NCI-H2171 (cell line): ENCODE measurements around the gene STARD7.
"Not testable (repeated sequence)": the region's sequence is repeated elsewhere in the genome, so short reads cannot be mapped to it uniquely, and the experiment has no call there.

ENCODE experiments used
- DNase-seq: peaks from one replicate; lab custom pipeline; 2025; lab: John Stamatoyannopoulos, UW

The STARD7 gene, protein sequence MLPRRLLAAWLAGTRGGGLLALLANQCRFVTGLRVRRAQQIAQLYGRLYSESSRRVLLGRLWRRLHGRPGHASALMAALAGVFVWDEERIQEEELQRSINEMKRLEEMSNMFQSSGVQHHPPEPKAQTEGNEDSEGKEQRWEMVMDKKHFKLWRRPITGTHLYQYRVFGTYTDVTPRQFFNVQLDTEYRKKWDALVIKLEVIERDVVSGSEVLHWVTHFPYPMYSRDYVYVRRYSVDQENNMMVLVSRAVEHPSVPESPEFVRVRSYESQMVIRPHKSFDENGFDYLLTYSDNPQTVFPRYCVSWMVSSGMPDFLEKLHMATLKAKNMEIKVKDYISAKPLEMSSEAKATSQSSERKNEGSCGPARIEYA

DNA sequence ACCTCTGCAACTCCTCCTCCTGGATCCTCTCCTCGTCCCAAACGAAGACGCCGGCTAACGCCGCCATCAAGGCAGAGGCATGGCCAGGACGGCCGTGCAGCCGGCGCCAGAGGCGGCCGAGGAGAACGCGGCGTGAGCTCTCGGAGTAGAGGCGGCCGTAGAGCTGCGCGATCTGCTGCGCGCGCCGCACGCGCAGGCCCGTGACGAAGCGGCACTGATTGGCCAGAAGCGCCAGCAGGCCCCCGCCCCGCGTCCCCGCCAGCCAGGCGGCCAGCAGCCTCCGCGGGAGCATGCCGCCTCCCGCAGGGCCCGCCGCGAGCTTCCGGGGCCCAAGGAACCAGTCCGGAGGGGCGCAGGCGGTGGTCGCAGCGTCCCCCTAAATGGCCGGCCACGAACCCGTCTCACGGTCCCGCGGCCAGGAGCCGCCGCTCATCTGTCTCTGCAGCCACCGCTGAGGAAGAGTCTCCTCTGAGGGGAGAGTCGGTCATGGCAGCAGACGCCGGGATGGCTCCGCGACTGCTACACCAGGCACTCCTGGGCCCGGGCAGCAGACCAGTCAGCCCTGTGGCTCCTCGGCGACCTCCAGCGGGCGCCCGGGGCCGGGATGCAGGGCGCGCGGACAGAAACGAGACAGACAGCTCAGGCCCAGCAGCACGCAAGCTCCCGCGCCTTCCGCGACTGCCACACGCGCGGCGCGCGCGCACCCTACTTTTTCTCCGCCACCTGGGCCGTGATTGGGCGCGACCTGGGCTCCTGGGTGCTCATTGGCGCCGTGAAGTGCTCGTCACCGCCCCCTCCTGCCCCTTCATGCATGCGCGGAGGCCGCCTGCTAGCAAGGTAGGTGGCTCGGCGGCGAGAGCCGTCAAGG, at the start of gene STARD7:
TSS of gene STARD7 (minus strand) at position 685 of the 868 bp plus-strand sequence. CDS start at position 292, 393 bp downstream.
- peak; percentile 97 for DNase-seq

DNA sequence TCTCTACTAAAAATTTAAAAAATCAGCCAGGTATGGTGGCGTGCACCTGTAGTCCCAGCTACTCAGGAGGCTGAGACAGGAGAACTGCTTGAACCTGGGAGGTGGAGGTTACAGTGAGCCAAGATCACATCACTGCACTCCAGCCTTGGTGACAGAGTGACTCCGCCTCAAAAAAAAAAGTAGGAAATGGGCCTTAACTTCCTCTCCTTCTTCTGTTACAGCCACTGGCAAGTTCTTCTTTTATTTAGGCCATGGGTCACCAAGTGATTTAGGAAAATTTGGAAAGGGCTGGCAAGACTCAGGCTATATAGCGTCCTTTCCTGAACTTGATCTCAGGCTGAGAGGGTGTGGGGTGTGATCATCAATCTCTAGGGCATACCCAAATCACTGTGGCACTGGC, 49.1 kb upstream of the STARD7 start:
- DNase-seq, result not testable (repeated sequence)

DNA sequence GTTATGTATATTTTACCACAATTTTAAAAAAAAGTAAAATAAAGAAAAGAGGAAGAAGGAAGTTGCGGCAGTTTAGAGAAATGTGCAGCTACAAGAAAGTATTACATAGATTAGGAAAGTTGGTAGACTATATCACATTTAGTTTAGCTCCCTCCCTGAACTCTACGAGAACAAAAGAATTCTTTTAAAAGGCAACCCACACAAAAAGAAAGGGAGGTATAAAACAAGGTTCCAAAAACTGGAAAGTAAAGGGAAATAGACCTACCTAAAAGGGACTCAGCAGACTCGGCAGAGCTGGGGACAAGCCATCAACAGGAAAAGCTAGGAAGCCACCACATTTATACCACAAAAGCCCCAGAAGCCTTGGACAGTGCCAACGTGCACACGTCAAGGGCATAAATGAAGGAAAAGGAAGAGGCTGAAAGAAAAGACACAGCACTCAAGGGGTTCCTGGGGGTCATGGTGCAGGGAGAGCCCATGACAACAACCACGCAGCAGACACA, 48.0 kb upstream of the STARD7 start:
- no peak for DNase-seq

DNA sequence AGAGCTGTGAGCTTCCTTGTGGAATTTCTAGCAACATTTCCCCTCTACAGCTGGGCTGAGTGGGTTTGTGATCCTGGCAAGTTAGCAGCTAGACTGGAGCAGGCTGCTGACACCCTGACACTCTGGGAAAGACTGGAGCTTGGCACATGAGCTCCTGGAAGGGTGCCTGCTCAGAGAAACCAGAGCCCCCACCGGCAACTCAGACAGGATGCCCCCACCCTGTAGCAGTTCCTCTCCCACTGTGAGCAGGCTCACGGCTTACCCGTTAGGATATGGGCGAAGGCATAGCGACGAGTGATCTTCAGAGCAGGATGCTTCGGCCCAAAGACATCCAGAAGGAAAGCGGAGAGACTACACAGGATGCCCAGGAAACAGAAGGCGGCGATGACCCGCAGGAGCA, 45.9 kb upstream of the STARD7 start:
- DNase-seq, result no peak

DNA sequence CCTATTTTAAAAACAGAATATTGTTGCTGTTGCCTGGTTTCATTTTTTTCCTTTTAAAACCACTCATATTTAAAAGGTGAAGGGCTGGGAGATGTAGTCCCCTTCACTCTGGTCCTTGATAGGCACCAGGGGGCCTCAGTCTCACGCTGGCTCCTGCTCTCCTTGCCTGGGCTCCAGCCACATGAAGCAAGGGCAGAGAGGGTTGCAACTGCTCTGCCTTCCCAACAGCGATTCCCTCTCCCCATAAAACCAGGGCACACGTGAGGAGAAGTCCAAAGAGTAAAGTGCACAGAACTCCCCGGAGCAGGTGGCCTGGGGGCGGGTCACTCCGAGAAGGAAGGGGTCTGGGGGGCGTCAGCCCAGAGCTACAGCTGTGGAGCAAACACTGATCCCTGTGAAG, 44.4 kb upstream of the STARD7 start:
- no peak for DNase-seq

DNA sequence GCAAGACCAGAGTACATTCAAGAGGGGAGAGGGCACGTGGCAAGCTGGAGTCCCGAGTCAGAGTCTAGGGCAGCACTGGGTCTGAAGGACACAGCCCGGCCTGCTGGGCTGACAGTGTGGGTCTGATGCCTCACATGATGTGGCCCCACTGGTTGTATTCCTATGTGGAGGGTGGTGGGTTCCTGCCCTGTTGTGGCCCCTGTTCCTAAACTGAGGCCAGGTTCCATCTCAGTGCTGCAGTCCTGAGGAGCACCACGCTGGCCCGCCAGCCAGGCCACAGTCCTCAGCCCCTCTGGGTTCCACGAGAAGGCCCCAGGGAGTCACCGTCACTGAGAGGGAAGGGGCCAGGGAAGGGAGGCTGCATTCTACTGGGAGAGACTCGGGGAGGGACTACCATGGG, 43.9 kb upstream of the STARD7 start:
- no peak for DNase-seq

DNA sequence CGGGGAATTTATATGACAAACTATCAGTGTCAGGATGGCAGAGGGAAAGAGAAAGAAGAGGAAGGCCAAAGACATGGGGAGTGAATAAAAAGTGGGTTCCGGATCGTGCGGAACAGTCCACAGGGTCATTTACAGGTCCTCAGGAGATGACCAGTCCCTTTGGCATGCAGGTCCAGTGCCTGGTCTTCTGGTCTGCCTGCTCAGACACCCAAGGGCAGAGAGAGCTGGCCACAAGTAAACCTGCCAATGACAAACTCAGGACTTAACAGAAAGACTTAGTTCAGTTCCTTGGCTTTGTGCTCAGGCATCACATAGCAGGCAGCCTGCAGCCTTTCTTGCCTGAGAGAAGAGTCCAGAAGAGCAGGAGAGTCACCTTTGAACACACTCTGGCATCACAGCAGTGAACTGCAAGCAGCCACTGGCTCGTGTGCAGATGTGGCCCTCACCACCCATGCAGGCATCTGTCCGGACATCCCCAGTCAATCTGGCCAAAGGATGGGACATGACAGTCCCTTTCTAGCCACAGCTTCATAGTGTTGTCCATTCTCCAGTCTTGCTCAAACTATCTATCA, 43.2 kb upstream of the STARD7 start:
- no peak for DNase-seq

DNA sequence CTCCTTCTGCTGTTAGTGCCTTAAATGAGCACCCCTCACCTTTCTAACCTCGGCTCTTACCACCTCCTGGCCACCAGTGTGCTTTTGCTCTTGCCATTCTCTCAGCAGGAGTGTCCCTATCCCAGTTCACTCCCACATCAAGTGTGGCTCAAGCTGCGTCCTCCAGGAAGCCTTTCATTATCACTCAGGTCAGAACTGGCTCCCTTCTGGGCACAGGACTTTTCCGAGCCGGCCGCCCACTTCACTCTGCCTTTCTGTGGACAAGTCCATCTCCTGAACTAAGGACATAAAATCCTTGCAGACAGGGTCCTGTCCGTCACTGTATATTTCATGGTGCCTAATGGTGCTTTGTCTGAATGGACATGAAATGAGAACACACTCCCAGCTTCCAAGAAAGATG, 41.6 kb upstream of the STARD7 start:
- DNase-seq, result no peak

DNA sequence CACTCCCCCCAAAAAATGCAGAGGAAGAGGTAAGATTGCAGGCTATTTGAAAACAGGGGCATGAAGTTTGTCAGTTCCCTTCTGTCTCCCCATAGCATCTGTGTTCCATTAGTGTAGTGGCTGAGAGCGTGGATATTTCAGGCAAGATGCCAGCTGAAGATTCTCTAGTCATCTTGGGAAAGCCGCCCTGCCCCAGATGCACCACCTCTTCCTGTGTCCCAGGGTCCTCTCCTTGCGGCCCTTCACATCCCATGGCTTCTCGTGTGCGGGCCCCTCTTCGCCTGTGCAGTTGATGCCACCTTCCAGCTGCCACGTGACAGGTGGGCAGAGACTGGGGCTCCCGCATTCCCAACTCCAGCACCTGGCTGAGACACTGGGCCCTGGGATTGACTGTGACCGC, 41.0 kb upstream of the STARD7 start:
- DNase-seq, result no peak

DNA sequence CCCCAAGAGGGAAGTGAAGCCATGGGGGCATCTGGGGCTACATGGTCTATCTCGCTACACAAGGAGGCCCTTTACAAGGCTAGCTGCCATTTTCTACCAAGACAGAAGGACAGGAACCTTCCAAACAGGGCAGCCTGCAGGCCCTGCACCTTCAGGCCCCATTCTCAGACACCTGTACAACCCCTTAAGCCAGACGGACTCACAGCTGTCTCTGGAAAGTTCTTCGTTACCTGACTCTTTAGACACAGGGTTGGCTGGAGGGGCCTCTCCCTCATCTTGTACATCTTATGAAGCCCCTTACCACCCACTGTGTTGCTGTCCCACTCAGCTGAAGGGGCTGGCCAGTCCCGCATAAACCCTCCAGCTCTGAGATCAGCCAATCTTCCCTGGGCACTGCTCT, 40.0 kb upstream of the STARD7 start:
- DNase-seq, result no peak

DNA sequence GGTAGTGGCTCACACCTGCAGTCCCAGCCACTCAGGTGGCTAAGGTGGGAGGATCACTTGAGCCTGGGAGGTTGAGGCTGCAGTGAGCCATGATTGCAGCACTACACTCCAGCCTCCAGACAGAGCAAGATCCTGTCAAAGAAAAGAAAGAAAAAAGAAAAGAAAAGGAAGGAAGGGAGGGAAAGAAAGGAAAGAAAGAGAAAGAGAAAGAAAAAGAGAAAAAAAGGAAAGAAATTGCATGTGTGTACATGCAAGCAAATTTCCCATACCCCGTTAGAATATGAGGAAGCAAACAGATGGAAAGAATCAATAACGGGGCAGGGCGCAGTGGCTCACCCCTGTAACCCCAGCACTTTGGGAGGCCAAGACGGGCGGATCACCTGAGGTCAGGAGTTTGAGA, 39.3 kb upstream of the STARD7 start:
- DNase-seq, result no peak

DNA sequence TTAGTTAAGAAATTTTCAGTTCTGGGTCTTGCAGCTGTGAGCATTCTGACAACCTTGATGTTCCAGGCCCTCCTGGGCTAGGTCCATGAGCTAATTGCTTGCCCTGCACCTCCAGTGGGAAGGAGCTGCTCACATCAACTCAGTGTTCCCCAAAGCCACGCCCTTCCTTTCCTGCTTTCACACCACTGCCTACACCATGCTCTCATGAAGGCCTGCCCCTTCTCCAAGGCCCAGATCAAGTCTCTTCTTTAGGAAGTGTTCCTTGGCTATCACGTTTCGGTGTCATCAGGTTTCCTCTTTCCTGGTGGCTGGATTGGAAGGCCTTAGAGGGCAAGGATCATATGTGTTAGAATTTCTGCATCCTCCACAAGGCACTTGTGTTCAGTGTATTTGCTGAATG, 38.4 kb upstream of the STARD7 start:
- no peak for DNase-seq

DNA sequence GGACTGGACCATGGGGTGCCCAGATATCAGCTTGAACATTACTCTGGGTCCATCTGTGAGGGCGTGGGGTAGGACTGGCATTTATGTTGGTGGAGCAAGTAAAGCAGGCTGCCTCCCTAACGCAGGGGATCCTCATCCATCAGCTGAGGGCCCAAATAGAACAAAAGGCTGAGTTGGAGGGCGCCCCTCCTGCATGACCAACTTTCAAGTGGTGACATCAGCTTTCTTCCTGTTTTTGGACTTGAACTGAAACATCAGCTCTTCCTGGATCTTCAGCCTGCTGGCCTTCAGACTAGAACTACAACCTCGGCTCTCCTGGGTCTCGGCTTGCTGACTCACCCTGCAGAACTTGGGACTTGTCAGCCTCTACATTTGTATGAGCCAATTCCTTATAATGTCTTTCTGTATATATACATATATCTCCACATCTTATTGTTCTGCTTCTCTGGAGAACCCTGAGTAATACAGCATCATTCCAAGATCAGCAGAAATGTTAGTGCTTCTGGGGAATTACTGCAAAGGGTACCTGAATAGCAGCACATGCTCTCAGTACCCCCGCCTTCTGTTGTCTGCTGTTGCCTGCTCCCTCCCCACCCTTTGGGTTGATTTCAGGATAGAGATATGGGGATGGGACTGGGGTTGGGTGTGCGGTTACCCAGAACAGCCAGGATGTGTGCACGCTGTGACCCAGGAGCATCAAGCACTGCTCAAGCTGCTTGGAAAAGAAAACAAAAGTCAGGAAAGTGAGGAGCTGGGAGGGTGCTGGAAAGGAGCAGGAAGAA, 37.2 kb upstream of the STARD7 start:
- no peak for DNase-seq

DNA sequence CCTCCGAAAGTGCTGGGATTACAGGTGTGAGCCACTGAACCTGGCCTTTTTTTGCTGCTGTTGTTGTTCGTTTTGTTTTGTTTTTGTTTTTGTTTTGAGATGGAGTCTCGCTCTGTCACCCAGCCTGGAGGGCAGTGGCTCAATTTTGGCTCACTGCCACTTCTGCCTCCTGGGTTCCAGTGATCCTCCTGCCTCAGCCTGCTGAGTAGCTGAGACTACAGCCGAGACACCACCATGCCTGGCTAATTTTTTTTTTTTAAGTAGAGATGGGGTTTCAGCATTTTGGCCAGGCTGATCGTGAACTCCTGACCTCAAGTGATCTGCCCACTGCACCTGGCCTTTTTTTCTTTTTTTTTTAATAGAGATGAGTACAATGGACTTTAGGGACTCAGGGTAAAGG, 35.2 kb upstream of the STARD7 start:
- DNase-seq, result no peak

DNA sequence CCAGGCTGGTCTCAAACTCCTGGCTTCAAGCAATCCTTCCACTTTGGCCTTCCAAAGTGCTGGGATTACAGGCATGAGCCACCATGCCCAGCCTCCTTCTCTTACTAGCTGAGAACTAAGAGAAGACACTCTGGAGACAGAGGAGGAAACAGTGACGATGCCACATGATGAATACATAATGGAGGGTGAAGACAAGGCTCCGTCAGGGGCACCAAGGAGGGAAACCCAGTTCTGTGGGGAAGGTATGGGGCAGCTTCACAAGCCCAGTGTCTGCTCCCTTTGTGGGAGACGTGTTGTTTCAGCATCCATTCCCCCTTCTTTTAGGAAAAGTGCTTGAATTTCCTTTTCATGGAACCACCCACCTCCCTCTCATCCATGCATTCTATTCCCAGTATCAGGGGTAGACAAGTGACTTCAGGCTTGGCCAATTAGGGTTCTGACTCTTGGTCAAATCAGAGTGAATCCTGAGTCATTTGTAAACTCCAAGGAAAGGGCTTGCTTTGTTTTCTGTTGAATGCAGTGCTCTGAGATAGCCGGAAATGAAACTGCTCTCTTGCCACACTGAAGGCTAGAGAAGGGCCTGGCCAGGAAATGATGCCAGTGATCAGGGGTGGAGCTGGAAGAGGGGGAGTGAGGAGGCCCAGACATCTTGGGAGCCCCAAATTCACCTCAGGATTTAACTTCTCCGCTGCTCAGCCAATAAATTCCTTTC, 33.4 kb upstream of the STARD7 start:
- DNase-seq, result no peak

DNA sequence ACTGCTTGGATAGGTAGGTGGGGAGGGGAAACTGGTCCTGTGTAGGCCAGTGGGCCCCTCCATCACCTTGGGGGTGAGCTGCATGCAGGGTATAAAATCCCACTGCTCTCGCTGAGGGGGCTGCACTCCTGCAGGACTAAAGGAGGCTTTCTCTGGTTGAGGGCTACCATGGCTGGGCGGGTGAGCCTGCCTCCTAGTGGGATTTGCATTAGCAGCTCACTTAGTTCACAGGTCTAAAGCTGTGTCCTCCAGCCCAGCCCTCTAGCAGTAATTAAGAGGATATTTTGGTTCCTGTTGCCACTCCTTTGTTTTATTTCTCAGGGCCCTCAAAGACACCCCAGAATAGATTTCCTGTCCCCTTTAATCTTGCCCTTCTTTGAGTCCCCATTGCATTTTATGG, 32.6 kb upstream of the STARD7 start:
- DNase-seq, result no peak

DNA sequence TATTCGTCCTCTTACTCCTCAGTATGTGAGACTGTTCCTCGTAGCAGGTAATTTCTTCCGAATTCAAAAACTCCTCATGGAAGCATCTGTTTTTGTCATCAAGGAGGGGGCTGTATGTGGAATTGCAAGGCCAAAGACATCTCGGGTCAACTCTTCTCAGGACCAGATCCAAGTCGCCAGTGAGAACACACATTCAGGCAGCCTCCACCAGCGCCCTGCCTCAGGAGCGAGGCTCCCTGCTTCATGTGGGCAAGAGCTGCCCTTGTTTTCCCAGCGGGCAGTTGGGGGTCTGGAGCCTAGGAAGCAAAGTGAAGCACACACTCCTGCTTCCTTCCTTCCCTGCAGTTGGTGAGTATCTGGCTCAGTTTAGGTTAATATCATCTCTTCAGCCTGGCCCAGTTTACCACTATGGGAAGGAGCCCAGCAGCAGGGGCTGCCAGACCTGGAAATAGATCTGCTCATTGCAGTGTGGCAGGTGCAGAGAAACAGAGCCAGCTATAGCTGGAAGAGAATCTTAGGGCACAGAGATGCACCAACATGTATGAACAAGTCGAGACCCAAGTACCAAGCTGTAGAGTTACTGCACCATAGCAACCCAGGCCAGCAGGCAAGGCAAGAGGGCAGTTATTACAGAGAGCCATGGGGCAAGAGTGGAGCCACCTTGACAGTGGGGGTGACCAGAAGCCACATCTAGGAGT, 31.9 kb upstream of the STARD7 start:
- peak; percentile 46 for DNase-seq

DNA sequence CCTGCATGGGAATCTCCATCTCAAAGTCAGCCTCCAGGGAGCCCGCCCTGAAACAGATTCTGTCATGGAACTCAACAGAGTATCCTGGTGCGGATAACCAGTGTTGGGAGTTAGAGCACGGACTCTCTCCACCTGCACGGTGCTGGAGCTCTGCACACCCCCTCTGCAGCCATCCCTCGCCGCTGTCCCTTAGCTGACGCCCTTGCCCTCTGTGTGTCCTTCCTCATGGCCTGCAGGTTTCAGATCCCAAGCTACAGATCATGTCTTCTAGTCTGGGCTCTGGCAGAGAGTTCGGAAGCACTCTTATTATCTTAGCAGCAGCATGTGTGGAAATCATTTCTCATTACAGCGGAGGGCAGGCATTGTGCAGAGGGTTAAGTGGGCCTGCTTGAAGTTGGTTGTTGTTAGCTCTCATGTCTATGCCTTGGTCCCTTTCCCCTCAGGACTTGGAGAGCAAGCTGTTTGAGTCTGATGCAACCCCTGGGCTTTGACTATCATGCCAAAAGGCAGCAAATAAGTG, 31.2 kb upstream of the STARD7 start:
- DNase-seq, result no peak

DNA sequence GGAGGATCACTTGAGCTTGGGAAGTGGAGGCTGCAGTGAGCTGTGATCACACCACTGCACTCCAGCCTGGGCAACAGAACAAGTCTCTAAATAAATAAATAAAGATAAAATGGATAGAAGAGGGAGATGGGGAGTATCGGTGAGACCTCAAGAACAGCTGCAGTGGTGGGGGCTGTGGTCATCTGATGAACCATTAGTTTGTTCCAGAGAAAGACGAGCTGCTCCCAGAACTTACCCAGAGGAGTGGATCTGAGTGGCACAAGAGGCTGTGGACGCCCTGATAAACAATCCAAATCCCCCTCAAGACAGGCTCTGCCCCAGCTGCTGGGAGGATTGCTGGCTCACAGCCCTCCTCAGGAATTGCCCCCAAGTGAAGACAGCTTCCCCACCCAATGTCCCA, 30.5 kb upstream of the STARD7 start:
- DNase-seq, result no peak

DNA sequence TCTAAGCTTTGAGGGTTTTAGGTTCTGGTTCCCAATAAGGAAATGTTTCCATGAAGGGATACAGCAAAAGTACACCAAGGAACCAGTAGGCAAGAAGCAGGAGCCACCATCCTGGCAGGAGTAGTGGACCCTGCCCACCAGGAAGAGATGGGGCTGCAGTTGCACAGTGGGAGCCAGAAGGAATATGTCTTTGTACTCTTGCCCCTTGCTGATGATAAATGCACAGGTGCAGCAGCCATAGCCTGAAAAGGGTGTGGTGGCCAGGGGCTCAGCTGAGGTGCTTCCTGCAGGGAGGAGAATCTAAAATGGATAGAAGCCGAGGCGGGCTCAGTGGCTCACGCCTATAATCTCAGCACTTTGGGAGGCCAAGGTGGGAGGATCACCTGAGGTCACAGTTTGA, 29.6 kb upstream of the STARD7 start:
- DNase-seq, result no peak

DNA sequence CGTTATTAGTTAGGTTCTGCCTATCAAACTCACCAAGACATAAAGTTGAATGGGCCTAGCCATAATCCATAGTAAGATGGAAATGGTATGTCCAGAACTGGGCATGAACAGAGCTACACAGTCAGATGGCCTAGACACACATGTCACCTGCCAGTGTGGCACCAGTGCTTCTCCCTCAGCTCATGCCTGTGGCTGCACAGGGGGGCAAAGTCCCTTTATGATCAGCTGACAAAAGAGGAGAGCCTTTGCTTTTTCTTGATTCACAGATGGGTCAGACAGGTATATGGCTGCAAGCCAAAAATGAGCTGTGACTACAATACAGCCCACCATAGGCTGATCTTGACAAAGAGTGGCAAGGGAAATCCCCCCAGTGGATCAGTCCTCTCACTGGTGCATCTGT, 28.3 kb upstream of the STARD7 start:
- DNase-seq, result no peak
